HEK293 (cell line): ENCODE results near the gene SIAH2.

Experiments used
- GLIS1 ChIP-seq: fragments of 450-650 bp; formaldehyde crosslinking; IDR thresholded peaks from 2 replicates; pipeline ENCODE4 v1.5.1; 2016; ENCODE audit warnings: missing biosample characterization, missing genetic modification characterization
- IKZF3 ChIP-seq: fragments of 450-650 bp; IDR thresholded peaks from 2 replicates; pipeline ENCODE4 v1.5.0; 2018; ENCODE audit warnings: missing biosample characterization, mild to moderate bottlenecking, missing genetic modification characterization, moderate library complexity
- OSR2 ChIP-seq: fragments of 450-650 bp; formaldehyde crosslinking; IDR thresholded peaks from 2 replicates; pipeline ENCODE4 v1.5.1; 2016; ENCODE audit warnings: missing biosample characterization, missing genetic modification characterization
- WT1 ChIP-seq: fragments of 450-650 bp; formaldehyde crosslinking; IDR thresholded peaks from 2 replicates; pipeline ENCODE4 v1.5.1; 2016; ENCODE audit warnings: missing biosample characterization, missing genetic modification characterization
- ZBTB17 ChIP-seq: fragments of 450-650 bp; formaldehyde crosslinking; IDR thresholded peaks from 2 replicates; pipeline ENCODE4 v1.5.1; 2016; ENCODE audit warnings: missing biosample characterization, missing genetic modification characterization
- ZBTB20 ChIP-seq: fragments of 450-650 bp; formaldehyde crosslinking; IDR thresholded peaks from 2 replicates; pipeline ENCODE4 v1.5.1; 2016; ENCODE audit warnings: missing biosample characterization, missing genetic modification characterization
- ZIC2 ChIP-seq: fragments of 450-650 bp; formaldehyde crosslinking; IDR thresholded peaks from 2 replicates; pipeline ENCODE4 v1.5.1; 2016; ENCODE audit warnings: missing biosample characterization, missing genetic modification characterization
- ZNF335 ChIP-seq: fragments of 450-650 bp; formaldehyde crosslinking; conservative IDR thresholded peaks from 2 replicates; pipeline ENCODE4 v1.5.1; 2016; ENCODE audit warnings: missing biosample characterization, missing genetic modification characterization
- ZNF76 ChIP-seq: fragments of 450-650 bp; formaldehyde crosslinking; IDR thresholded peaks from 2 replicates; pipeline ENCODE4; 2016; ENCODE audit warnings: low read depth, missing biosample characterization, missing genetic modification characterization, borderline replicate concordance
- ZNF837 ChIP-seq: fragments of 450-650 bp; formaldehyde crosslinking; IDR thresholded peaks from 2 replicates; pipeline ENCODE4 v1.5.1; 2016; ENCODE audit warnings: missing biosample characterization, missing genetic modification characterization
- TF ChIP-seq, protein P1 (sequence below): fragments of 450-650 bp; formaldehyde crosslinking; IDR thresholded peaks from 2 replicates; pipeline ENCODE4 v1.5.1; 2017; ENCODE audit warnings: missing biosample characterization, missing genetic modification characterization
- TF ChIP-seq, protein P2 (sequence below): fragments of 450-650 bp; formaldehyde crosslinking; optimal IDR thresholded peaks from 2 replicates; pipeline ENCODE3; 2016; ENCODE audit warnings: missing biosample characterization, mild to moderate bottlenecking, missing genetic modification characterization
- TF ChIP-seq, protein P3 (sequence below): fragments of 450-650 bp; formaldehyde crosslinking; IDR thresholded peaks from 2 replicates; pipeline ENCODE4 v1.5.1; 2016; ENCODE audit warnings: missing biosample characterization, missing genetic modification characterization
- TF ChIP-seq, protein P4 (sequence below): fragments of 450-650 bp; formaldehyde crosslinking; IDR thresholded peaks from 2 replicates; pipeline ENCODE4 v1.5.1; 2016; ENCODE audit warnings: missing biosample characterization, missing genetic modification characterization
- TF ChIP-seq, protein P5 (sequence below): fragments of 450-650 bp; formaldehyde crosslinking; IDR thresholded peaks from 2 replicates; pipeline ENCODE4 v1.5.1; 2017; ENCODE audit warnings: missing biosample characterization, missing genetic modification characterization
- TF ChIP-seq, protein P6 (sequence below): fragments of 450-650 bp; IDR thresholded peaks from 2 replicates; pipeline ENCODE4 v1.5.1; 2018; ENCODE audit warnings: missing biosample characterization, missing genetic modification characterization
- TF ChIP-seq, protein P7 (sequence below): fragments of 450-650 bp; formaldehyde crosslinking; IDR thresholded peaks from 2 replicates; pipeline ENCODE4 v1.5.1; 2016; ENCODE audit warnings: missing biosample characterization, missing genetic modification characterization

The SIAH2 gene

DNA sequence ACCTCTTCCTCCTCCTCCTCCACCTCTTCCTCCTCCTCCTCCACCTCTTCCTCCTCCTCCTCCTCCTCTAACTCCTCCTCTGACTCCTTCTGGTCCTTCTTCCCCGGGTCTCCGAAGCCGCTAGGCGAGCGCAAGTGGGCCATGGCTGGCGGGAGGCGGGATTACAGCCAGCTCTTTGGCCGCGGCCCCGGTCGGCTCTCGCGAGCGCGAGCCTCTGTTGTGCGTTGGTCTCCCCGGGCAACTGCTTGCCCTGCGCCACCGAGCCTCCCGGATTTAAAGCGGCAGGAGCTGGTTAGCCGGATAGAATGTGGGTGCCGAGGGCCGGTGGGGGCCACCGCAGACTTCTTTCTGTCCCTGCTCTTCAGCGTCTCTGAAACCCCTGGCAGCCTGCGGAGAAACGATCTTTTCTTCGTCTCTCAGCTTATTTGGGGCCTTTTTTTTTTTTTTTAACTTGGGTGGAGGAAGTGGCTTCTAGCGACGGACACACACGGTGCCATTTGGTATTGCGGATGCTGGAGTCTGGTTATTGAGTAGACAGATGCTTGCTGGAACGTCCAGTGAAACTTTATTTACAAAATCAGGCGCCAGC lies 59.1 kb downstream of the SIAH2 start, which contains the start of gene ERICH6 (continued):
- TF ChIP-seq, protein P1, sequence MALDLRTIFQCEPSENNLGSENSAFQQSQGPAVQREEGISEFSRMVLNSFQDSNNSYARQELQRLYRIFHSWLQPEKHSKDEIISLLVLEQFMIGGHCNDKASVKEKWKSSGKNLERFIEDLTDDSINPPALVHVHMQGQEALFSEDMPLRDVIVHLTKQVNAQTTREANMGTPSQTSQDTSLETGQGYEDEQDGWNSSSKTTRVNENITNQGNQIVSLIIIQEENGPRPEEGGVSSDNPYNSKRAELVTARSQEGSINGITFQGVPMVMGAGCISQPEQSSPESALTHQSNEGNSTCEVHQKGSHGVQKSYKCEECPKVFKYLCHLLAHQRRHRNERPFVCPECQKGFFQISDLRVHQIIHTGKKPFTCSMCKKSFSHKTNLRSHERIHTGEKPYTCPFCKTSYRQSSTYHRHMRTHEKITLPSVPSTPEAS (tag by site-specific recombination), result no peak
- TF ChIP-seq ZBTB17 (tag by site-specific recombination) (peak; percentile 72; the same call in 1 of the 2 replicates), ZNF76 (0 out of 2 replicates have a peak, but pooled peaks have one; percentile 6), GLIS1 (tag by site-specific recombination) (peak; percentile 20; the same call in 1 of the 2 replicates), ZBTB20 (peak; percentile 37; the same call in 1 of the 2 replicates), OSR2 (no peak), WT1 (tag by site-specific recombination) (no peak), IKZF3 (tag by site-specific recombination) (peak; percentile 73; the same call in 1 of the 2 replicates), ZNF335 (peak; percentile 87), ZNF837 (no peak), ZIC2 (tag by site-specific recombination) (no peak)
- TF ChIP-seq, protein P2, sequence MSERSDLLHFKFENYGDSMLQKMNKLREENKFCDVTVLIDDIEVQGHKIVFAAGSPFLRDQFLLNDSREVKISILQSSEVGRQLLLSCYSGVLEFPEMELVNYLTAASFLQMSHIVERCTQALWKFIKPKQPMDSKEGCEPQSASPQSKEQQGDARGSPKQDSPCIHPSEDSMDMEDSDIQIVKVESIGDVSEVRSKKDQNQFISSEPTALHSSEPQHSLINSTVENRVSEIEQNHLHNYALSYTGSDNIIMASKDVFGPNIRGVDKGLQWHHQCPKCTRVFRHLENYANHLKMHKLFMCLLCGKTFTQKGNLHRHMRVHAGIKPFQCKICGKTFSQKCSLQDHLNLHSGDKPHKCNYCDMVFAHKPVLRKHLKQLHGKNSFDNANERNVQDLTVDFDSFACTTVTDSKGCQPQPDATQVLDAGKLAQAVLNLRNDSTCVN, result peak; percentile 82
- TF ChIP-seq, protein P3, sequence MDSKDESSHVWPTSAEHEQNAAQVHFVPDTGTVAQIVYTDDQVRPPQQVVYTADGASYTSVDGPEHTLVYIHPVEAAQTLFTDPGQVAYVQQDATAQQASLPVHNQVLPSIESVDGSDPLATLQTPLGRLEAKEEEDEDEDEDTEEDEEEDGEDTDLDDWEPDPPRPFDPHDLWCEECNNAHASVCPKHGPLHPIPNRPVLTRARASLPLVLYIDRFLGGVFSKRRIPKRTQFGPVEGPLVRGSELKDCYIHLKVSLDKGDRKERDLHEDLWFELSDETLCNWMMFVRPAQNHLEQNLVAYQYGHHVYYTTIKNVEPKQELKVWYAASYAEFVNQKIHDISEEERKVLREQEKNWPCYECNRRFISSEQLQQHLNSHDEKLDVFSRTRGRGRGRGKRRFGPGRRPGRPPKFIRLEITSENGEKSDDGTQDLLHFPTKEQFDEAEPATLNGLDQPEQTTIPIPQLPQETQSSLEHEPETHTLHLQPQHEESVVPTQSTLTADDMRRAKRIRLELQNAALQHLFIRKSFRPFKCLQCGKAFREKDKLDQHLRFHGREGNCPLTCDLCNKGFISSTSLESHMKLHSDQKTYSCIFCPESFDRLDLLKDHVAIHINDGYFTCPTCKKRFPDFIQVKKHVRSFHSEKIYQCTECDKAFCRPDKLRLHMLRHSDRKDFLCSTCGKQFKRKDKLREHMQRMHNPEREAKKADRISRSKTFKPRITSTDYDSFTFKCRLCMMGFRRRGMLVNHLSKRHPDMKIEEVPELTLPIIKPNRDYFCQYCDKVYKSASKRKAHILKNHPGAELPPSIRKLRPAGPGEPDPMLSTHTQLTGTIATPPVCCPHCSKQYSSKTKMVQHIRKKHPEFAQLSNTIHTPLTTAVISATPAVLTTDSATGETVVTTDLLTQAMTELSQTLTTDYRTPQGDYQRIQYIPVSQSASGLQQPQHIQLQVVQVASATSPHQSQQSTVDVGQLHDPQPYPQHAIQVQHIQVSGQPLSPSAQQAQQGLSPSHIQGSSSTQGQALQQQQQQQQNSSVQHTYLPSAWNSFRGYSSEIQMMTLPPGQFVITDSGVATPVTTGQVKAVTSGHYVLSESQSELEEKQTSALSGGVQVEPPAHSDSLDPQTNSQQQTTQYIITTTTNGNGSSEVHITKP, result peak; percentile 31; the same call in 1 of the 2 replicates
- TF ChIP-seq, protein P4, sequence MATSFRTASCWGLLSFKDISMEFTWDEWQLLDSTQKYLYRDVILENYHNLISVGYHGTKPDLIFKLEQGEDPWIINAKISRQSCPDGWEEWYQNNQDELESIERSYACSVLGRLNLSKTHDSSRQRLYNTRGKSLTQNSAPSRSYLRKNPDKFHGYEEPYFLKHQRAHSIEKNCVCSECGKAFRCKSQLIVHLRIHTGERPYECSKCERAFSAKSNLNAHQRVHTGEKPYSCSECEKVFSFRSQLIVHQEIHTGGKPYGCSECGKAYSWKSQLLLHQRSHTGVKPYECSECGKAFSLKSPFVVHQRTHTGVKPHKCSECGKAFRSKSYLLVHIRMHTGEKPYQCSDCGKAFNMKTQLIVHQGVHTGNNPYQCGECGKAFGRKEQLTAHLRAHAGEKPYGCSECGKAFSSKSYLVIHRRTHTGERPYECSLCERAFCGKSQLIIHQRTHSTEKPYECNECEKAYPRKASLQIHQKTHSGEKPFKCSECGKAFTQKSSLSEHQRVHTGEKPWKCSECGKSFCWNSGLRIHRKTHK (tag by site-specific recombination), result no peak
- TF ChIP-seq, protein P5, sequence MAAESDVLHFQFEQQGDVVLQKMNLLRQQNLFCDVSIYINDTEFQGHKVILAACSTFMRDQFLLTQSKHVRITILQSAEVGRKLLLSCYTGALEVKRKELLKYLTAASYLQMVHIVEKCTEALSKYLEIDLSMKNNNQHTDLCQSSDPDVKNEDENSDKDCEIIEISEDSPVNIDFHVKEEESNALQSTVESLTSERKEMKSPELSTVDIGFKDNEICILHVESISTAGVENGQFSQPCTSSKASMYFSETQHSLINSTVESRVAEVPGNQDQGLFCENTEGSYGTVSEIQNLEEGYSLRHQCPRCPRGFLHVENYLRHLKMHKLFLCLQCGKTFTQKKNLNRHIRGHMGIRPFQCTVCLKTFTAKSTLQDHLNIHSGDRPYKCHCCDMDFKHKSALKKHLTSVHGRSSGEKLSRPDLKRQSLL (tag by site-specific recombination), result 0 out of 2 replicates have a peak, but pooled peaks have one; percentile 18
- TF ChIP-seq, protein P6, sequence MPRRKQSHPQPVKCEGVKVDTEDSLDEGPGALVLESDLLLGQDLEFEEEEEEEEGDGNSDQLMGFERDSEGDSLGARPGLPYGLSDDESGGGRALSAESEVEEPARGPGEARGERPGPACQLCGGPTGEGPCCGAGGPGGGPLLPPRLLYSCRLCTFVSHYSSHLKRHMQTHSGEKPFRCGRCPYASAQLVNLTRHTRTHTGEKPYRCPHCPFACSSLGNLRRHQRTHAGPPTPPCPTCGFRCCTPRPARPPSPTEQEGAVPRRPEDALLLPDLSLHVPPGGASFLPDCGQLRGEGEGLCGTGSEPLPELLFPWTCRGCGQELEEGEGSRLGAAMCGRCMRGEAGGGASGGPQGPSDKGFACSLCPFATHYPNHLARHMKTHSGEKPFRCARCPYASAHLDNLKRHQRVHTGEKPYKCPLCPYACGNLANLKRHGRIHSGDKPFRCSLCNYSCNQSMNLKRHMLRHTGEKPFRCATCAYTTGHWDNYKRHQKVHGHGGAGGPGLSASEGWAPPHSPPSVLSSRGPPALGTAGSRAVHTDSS (tag by site-specific recombination), result peak; percentile 87
- TF ChIP-seq, protein P7, sequence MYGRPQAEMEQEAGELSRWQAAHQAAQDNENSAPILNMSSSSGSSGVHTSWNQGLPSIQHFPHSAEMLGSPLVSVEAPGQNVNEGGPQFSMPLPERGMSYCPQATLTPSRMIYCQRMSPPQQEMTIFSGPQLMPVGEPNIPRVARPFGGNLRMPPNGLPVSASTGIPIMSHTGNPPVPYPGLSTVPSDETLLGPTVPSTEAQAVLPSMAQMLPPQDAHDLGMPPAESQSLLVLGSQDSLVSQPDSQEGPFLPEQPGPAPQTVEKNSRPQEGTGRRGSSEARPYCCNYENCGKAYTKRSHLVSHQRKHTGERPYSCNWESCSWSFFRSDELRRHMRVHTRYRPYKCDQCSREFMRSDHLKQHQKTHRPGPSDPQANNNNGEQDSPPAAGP (tag by site-specific recombination), result no peak
